Transverse colon (tissue), 4 donors: ENCODE measurements around the gene PDZRN3. TPM values are rescaled to one million over a fixed set of nuclear protein-coding genes. Genes with fewer than 3 reads are reported as not detected.

ENCODE experiments used
- DNase-seq: peaks from one replicate; pipeline ENCODE4 v3.0.0-alpha.2; 2019
- H3K27ac ChIP-seq, 4 donors: fragments of 200-600 bp; sonication (generic); 2 replicates each; pipeline ENCODE4 v1.5.1; 2016 to 2018; ENCODE audit warnings: inconsistent platforms in 4 of 4
- H3K27me3 ChIP-seq: fragments of 200-600 bp; sonication (generic); 2 replicates; pipeline ENCODE4 v1.5.1; 2017; ENCODE audit warnings: inconsistent platforms
- H3K36me3 ChIP-seq, 4 donors: fragments of 200-600 bp; sonication (generic); 2 replicates each; pipeline ENCODE4 v1.5.1; 2017 to 2019; ENCODE audit warnings: inconsistent platforms in 4 of 4
- H3K4me1 ChIP-seq, 4 donors: fragments of 200-600 bp; sonication (generic); 2 replicates each; pipeline ENCODE4 v1.5.1; 2017 to 2020; ENCODE audit warnings: inconsistent platforms in 4 of 4
- H3K4me3 ChIP-seq, 4 donors: fragments of 200-600 bp; sonication (generic); 1 replicate in 1 of 4; 2 replicates in 3 of 4; pipeline versions ENCODE4 v1.5.1 to v1.6.1; 2017 to 2019; ENCODE audit warnings: inconsistent platforms in 4 of 4
- H3K9me3 ChIP-seq, 2 donors: fragments of 200-600 bp; sonication (generic); 2 replicates each; pipeline ENCODE4 v1.5.1; 2017 to 2019; ENCODE audit warnings: inconsistent platforms in 2 of 2
- CTCF ChIP-seq, 5 experiments: fragments of 200-600 bp in 3 of 5; fragments of 450-650 bp in 2 of 5; sonication (generic) in 3 of 5; IDR thresholded peaks; 1 replicate in 2 of 5; 2 replicates in 3 of 5; pipeline ENCODE4 v1.5.1; 2016 to 2017; ENCODE audit warnings: antibody characterized with exemption in 5 of 5, inconsistent platforms in 3 of 5, mild to moderate bottlenecking in 2 of 5, moderate library complexity in 1 of 5
- EP300 ChIP-seq: sonication (generic); formaldehyde crosslinking; IDR thresholded peaks from one replicate; pipeline ENCODE4 v1.6.1; 2017; ENCODE audit warnings: antibody characterized with exemption, low read depth
- POLR2A ChIP-seq: fragments of 450-650 bp; IDR thresholded peaks from one replicate; pipeline ENCODE4 v1.6.1; 2016; ENCODE audit warnings: antibody characterized with exemption, mild to moderate bottlenecking, moderate library complexity
- POLR2AphosphoS5 ChIP-seq, 3 donors: sonication (generic); formaldehyde crosslinking; IDR thresholded peaks; one replicate each; pipeline ENCODE4 v1.6.1; 2016; ENCODE audit warnings: antibody characterized with exemption in 3 of 3
- whole genome bisulfite sequencing, 2 donors: methylation state at CpG; one replicate each; pipeline ENCODE4 v1.1.5; 2018; ENCODE audit warnings: low coverage in 1 of 2; 5-methylcytosine and 5-hydroxymethylcytosine counted together
- in situ Hi-C, 4 donors: fragments of 200-750 bp; cut with MboI; loops; one replicate each; pipeline versions ENCODE4 v1.15.0 to v1.15.1; 2017; ENCODE audit warnings: low sequenced_read_pairs in 3 of 4, low pct_ligation_motif_present in 1 of 4, low pct_unique_long_range_greater_than_20kb in 1 of 4
- intact Hi-C: fragments of 100-400 bp; cut with DNase I; formaldehyde crosslinking; loops from one replicate; pipeline ENCODE4 v1.15.1; 2023; ENCODE audit warnings: low total_unique reads
- total RNA-seq, 4 donors: library from RNA; depleted of rRNA; stranded (reverse); fragments of >200 nt; gene quantifications; one replicate each; pipeline ENCODE4 v1.1.0, GENCODE V29; 2016

PDZRN3 gene
- total RNA-seq, 4 donors from 2014 or later = 31.9 to 191 (median 75.3) TPM

GRCh38 chr3:73618461-73618860 is 6.3 kb downstream of the PDZRN3 start:
- WGBS, 2 donors = 56 to 80% methylated on average over 1 to 2 of the region's 2 CpGs
- intact Hi-C loops = no loop called here
- no peaks in the 10 kb centered on the region for H3K27me3 ChIP-seq
- H3K4me1 ChIP-seq = peaks cover 0 to 48% (median 26%) of the 10 kb centered on the region in 4 donors
- DNase-seq = no peak
- in situ Hi-C loops = loop anchor here in 1 of 4 donors (25.0 kb wide), 1 partner anchor 106 kb away; no protein-coding TSS in a partner anchor
- no peaks in the 10 kb centered on the region for H3K36me3 ChIP-seq
- H3K27ac ChIP-seq = peak overlapping the region; percentile 55 to 93 (median 90)
- no peaks in the 10 kb centered on the region for H3K9me3 ChIP-seq
- no peak overlapping the region for H3K4me3 ChIP-seq
- no peak for TF ChIP-seq POLR2AphosphoS5 (IDR thresholded peaks at IDR 0.05)
- no peak for TF ChIP-seq POLR2A
- TF ChIP-seq CTCF (IDR thresholded peaks at IDR 0.05) = no peak
- TF ChIP-seq EP300 = no peak

- Histone ChIP-seq H3K27ac (peak overlapping the region; percentile 38 to 93 (median 57)), H3K4me3 (no peak overlapping the region), H3K4me1 (peaks cover 0 to 50% (median 16%) of the 10 kb centered on the region in 4 donors), H3K27me3 (no peaks in the 10 kb centered on the region), H3K9me3 (no peaks in the 10 kb centered on the region), H3K36me3 (no peaks in the 10 kb centered on the region)
- in situ Hi-C loops (loop anchor here in 1 of 4 donors (25.0 kb wide), 1 partner anchor 104 kb away; no protein-coding TSS in a partner anchor), intact Hi-C loops (no loop called here)
- TF ChIP-seq POLR2AphosphoS5 (IDR thresholded peaks at IDR 0.05) (peak in 1 of 3 donors; percentile 57), EP300 (no peak)
- no peak for DNase-seq
- WGBS, 2 donors = 71 to 86% methylated on average over 3 of the region's 3 CpGs
Measured at GRCh38 chr3:73616056-73616455, 8.7 kb downstream of the PDZRN3 start.

- 38 to 83% methylated on average over 2 of the region's 2 CpGs for WGBS, 2 donors
Measured at GRCh38 chr3:73614419-73614818, 10.3 kb downstream of the PDZRN3 start.

GRCh38 chr3:73611176-73611575 is 13.6 kb downstream of the PDZRN3 start:
- no peaks in the 10 kb centered on the region for H3K9me3 ChIP-seq
- no peak for DNase-seq
- H3K27ac ChIP-seq = peak overlapping the region; percentile 22 to 50 (median 33)
- no peaks in the 10 kb centered on the region for H3K36me3 ChIP-seq
- H3K4me3 ChIP-seq = no peak overlapping the region
- no peaks in the 10 kb centered on the region for H3K27me3 ChIP-seq
- H3K4me1 ChIP-seq = peaks cover 0 to 57% (median 9%) of the 10 kb centered on the region in 4 donors
- in situ Hi-C loops (loop anchor here in 1 of 4 donors (25.0 kb wide), 1 partner anchor 99 kb away; no protein-coding TSS in a partner anchor), intact Hi-C loops (no loop called here)
- TF ChIP-seq CTCF (IDR thresholded peaks at IDR 0.05) (no peak), EP300 (no peak), POLR2AphosphoS5 (IDR thresholded peaks at IDR 0.05) (no peak), POLR2A (no peak)

More at GRCh38 chr3:73614419-73614818, 10.3 kb downstream of the PDZRN3 start:
- TF ChIP-seq POLR2A (no peak), POLR2AphosphoS5 (IDR thresholded peaks at IDR 0.05) (peak; percentile 31 to 59 (median 58)), CTCF (IDR thresholded peaks at IDR 0.05) (peak in 1 of 5 experiments; percentile 10)
- intact Hi-C loops = no loop called here
- H3K27me3 ChIP-seq = no peaks in the 10 kb centered on the region
- H3K4me1 ChIP-seq = peaks cover 0 to 49% (median 12%) of the 10 kb centered on the region in 4 donors
- no peak overlapping the region for H3K4me3 ChIP-seq
- H3K9me3 ChIP-seq = no peaks in the 10 kb centered on the region
- no peaks in the 10 kb centered on the region for H3K36me3 ChIP-seq
- in situ Hi-C loops = loop anchor here in 1 of 4 donors (25.0 kb wide), 1 partner anchor 102 kb away; no protein-coding TSS in a partner anchor
- H3K27ac ChIP-seq = peak overlapping the region; percentile 49 to 93 (median 57)
- peak; percentile 20 for DNase-seq

- no peaks in the 10 kb centered on the region for H3K9me3 ChIP-seq
- intact Hi-C loops (no loop called here), in situ Hi-C loops (loop anchor here in 1 of 4 donors (25.0 kb wide), 1 partner anchor 98 kb away; no protein-coding TSS in a partner anchor)
- no peaks in the 10 kb centered on the region for H3K36me3 ChIP-seq
- WGBS, 2 donors = 55 to 56% methylated on average over 1 of the region's 1 CpG
- TF ChIP-seq CTCF (IDR thresholded peaks at IDR 0.05) = no peak
- no peak for TF ChIP-seq POLR2AphosphoS5 (IDR thresholded peaks at IDR 0.05)
- TF ChIP-seq POLR2A = no peak
- no peak for TF ChIP-seq EP300
- H3K27me3 ChIP-seq = no peaks in the 10 kb centered on the region
- no peak for DNase-seq
- peak overlapping the region in 2 of 4 donors; percentile 29 to 50 for H3K27ac ChIP-seq
- peaks cover 0 to 60% (median 9%) of the 10 kb centered on the region in 4 donors for H3K4me1 ChIP-seq
- no peak overlapping the region for H3K4me3 ChIP-seq
Measured at GRCh38 chr3:73610493-73610892, 14.2 kb downstream of the PDZRN3 start.
